GM18873 (cell line): Measurements from ENCODE around the gene PAH.

ENCODE experiments used
- ATAC-seq: cut with Tn5 transposase; IDR thresholded peaks from one replicate; pipeline ENCODE4 v1.9.1; 2021; ENCODE audit warnings: mild to moderate bottlenecking, moderate library complexity, moderate number of reproducible peaks; ENCODE audit not compliant: unreplicated experiment, low FRiP score

PAH gene

DNA sequence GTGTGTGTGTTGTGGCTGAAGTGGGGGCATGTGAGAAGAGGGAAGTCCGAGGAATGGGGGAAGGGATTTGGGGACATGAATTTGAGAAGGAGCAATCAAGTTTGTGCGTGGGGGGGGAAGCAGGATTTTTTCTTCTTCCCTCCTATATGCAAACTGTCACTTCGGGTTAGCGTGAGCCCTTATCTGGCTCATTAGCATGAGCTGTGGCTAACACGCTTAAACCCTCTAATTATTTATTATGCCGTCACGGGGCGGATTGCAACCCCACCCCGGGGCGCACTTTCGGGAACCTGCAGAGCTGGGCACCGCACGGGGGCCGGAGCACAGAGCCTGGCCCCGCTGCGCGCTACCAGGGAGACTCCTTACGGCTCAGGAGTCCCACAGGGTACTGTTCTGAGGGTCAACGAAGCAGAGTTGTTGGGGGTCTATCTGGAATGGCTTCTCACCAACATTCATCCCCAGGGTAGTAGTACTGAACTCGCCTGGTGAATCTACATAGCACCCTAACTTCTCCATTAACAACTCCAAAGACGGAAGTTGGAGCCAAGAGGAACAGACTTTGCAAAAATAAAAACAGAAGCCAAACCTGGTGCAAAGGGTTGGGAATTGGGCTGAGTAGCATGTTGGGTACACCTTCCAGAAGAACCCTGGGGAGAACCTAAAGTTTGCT, 34.0 kb upstream of the PAH start:
- no peak for ATAC-seq

DNA sequence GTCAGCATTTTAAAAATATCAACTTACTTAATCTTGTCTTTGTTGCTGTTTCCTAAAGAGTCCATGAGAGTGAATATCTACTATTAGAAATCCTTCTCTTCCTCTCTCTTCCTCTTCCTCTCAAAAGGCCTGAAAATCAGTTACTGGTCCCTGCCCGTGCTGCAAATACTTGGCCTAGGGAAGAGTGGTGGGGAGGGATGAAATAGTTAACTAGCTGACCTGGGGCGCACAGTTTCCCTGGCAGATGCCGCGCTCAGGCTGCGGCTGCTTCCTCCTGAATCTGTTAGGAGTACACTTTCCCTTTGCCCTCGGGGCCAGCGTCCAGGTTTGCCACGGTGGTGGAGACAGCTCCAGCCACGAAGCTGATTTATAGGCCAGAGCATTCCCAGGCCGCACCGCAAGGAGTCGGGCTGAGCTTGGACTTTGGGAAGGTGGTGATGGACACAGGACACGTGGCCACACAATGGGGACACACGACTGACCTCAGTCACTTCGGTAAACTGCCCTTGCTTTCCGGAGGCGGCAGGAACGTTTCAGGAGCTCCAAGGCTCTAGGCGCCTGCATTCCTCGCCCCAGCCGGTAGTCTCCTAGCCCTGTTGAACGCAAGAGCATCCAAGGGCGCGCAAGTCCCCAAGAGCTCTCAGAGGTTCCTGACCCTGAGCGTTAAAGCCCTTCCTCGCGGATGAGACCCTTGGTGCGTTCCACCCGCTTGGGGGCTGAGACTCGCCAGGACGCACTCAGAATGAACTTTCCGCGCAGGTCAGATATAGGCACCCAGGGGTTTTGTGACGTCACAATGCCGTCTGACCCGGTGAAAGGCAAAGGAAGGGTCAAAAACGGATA, 33.3 kb upstream of the PAH start:
- no peak for ATAC-seq

DNA sequence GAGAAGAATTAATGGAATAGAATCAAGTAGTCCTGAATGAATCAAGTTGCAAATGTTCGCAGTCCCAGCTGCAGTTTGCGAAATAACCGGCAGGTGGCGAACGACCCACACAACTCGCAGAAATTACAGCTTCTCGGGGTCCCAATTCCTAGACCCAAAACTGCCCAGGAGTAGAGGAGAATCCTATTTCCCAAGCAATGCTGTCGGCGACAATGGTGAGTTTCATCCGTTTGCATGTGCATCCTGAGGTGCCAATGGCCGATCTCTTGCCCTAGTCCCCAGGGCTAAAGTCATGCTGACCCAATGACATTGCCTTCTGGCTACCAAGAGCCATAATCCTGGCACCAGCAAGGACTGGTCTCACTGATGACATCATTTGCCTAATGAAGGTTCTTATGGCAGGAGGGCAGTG, 31.9 kb upstream of the PAH start:
- no peak for ATAC-seq

DNA sequence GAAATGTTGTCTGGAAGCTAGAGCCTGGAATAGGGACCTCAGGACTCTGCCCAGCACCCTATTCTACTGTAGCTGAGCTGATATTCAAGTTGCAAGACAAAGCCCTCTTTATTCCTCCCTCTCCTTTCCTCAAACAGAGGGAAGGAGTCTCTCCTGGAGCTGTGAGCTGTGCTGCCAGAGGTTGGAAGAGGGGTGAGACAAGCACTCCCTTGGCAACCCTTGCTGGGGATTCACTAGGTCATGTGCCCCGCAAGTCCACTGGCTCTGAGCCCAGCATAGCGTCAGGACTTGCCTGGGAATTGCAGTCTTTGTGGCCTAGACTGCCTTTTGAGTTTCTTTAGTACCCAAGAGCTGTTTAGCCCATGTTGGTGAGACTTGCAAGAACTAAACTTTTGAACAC, 29.0 kb upstream of the PAH start:
- ATAC-seq: no peak

DNA sequence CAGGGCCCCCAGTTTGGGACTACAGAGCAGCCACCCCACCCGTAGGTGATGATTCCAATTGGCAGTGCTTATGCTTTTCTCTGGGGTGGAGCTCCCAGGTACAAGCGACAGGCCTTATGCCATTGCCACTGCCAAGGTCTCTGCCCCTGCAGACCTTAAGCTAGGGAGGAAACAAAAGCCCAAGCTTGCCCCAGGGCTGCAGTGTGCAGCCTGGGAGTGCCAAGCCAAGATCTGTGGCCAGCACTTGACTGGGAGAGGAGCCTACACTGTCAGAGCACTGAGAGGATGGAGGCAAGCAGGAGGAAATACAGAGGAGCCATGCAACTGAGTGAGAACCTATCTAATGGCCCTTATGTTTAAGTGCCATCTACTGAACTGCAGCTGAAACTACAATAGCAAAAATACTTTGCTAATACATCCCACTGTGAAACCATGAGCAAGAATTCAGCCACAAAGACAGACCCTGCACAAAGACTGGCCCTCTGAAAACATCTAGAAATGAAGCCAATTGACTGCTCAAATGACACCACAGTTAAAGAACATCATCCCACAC, 22.7 kb upstream of the PAH start:
- ATAC-seq: no peak

DNA sequence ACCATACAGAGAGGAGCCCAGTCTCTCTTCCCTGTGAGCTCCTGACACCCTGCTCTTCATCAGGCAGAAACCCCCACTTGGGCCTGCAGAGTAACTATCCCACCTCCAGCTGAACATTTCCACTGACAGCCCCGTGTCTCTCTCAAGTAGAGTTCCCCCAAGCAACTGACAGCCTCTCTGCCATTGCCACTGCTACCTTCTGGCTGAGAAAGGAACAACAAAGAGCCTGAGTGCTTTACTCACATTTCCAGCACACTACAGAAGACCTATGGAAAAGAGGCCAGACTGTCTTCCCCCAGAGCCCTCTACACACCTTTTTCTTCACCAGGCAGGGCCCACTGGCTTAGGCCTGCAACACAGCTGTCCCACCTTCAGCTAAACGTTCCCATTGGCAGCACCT, 22.0 kb upstream of the PAH start:
- ATAC-seq: no peak

DNA sequence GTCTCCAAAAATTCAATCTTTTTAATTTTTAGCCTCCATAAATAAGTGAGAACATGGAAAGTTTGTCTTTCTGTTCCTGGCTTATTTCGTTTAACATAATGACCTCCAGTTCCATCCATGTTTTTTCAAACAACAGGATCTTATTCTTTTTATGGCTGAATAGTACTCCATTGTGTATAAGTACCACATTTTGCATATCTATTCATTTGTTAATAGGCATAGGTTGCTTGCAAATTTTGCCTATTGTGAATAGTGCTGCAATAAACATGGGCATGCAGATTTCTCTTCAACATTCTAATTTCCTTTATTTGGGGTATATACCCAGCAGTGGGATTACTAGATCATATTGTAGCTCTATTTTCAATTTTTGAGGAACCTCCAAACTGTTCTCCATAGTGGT, 16.1 kb upstream of the PAH start:
- no peak for ATAC-seq

DNA sequence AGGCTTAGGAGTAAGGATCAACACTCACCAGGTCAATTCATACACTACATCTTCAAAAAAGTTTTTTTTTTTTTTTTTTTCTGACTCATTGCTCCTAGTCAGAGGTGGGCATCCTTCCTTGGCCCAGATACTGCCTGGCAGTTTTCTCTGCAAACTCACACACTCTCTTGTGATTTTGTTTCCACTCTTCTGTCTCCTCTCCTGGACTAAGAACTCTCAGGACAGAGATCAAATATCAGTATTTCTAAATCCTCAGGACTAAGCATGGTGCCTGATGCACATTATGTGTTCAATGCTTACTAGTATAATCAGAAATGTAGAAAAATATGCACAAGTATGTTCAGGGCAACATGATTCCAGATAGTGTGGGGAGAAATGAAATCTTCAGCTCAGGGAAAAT, 10.2 kb upstream of the PAH start:
- no peak for ATAC-seq

DNA sequence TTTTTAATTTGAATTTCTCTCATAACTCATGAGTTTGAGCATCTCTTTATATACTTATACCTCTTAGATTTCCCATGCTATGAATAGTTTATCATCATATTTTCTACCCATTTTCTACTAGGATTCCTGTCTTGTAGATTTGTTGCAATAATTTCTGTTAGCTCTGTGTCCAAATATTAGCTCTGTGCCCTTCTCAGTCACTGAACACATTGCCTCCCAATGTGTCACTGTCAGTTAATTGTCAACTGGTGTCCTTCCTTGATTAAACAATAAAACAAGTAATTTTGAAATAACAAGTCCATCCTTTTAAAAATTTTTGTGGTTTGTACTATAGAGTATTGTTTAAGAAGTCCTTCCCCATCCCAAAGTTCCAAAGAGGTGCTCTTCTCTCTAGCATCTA, 4.2 kb upstream of the PAH start:
- ATAC-seq: no peak

DNA sequence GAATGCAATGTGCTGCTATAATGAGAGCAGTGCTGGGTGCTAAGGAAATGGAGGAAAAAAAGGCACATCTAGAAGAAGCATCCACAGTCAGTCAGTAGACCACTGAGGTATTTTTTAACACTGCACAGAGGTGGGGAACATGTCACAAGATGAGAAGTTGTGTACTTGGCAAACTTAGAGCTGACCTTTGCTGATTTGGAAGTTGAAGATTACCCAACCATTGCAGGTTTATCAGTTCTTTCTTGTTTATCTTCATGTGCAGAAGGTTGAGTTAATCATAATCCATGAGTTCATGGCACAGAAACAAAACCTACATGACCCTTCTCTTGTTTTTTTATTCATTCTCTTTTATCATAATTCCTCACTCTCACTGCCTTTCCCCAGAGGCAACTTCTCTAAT, 3.2 kb upstream of the PAH start:
- no peak for ATAC-seq

DNA sequence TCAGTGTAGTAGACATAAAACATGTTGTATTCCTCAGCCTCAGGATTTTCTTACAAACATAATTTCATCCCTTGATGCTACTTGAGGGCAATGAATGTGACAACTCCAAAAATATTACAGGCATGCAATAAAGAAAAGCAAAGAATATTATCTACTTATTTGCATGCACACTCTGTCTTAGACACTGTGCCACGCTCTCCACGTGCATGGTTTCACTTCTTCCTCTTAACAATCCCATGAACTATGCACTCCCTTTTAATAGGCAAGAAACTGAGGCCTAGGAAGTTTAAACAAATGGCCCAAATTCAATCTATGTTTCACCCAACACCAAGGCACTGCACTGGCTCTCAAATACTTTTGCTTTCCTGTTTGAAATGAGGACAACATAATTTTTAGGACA, 1.8 kb upstream of the PAH start:
- ATAC-seq: no peak

DNA sequence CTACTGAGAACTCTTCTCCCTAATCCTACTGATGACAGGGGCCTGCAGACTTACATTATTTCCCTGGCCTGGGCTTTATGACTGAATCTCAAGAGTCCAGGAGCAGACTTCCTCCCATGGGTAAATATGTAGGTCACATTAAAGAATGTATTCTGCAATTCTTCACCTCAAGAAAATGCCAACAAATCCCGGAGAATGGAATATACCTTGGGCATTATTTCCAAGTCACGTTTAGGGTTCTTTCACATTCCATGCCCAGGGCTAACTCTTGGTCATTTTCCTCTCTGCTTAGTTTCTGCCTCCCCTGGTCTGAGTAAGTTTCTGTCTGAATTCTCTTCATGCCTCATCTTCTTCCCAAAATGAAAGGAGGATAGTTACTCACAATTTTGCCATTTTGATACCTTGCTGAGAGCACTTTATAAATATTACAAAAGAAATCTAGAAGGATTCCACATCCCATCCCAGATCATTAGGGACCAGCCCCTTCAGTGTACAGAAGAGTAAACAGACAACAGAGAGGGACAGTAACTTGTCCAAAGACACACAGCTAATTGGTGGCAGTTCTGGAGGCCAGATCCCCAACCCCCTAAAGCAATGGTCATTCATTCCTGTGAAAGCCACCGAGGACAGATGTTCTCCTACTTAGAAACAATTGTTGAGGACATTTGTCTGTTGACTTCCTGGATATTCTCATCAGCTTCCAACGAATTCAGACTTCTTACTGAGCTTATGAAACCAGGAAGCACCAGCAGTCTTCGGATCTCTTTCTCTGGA, 605 bp downstream of the PAH start:
- ATAC-seq: no peak

DNA sequence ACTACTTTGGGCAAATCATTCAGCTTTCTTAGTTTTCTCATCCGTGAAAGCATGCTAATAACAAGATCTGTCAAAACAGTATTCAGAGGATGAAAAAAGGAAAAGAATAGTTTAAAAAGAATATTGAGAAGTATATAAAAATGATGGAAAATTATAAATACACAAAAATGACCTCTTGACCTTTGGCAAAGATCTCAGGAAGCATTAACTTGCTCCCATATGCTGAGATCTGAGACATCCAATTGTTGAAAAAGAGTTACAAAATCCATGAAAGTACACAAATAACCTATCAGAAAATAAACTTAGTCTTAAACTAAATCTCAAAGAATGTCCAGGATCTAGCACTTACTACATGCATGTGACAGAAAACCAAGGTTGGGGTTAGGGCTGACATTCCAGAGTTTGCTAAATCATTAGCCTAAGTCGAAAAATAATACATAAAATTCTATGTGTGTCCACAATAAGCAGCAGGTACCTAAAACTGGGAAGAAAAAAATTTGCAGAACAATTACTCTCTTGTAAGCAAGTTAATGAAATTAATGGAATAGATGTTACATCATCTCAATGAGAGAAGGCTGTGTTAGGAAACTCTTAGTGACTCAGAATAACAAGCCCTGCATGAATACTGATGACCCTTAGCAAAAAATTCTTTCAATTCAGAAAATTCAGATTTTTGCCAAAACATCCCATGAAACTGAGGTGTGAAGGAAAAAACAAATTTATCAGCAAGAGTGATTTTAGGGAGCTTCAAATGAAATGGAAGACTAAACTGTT, 3.4 kb downstream of the PAH start:
- no peak for ATAC-seq

DNA sequence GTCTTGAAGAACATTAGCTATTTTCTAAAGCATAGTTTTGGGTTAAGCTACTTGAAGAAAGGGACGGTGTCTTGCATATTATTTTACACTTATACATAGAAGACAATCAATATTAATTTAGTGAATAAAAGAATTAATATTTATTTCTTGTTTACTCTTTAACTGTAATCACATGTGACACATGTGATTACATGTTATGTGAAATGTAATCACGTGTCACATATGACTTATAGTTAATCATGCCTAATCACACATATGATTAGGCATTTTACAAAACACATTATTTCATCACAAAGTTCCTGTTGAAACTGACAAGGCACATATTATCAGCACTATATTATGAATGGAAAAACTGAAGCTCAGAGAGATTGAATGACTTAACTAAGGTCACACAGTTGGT, 4.8 kb downstream of the PAH start:
- ATAC-seq: no peak

DNA sequence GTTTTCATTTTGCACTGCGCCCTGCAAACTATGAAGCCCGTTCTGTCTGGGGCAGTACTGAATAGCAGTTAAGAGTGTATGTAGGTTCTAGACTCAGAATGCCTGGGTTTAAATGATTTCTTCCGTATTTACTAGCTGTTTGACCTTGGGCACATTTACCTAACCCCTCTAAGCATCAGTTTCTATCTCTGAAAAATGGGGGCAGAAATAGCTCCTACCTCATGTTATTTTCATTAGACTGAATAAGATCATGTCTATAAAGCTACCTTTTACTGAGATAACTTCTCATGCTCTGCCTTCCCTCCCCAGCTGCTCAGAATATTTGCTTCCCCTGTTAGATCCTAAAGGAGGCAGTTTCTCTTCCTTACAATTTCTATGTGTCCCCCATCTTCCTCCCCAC, 5.7 kb downstream of the PAH start:
- no peak for ATAC-seq

DNA sequence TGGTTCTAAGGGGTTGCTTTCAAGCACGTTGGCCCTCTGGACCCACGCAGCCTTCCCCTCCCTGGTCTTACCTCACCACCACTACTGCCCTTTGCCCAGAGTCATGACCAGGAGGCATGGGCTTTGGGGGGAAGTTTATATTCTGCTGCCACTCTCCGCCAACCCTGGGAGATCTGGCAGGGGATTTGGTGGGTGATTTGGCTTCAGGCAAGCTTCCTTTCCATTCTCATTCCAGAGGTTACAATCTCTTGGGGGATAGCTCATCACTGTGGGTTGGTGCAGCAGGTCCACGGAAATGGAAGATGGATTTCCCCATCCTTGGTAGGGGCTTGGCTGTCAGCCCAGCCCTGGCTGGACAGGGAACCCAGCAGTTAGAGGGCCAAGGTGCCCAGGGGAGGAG, 6.3 kb downstream of the PAH start:
- ATAC-seq: no peak

DNA sequence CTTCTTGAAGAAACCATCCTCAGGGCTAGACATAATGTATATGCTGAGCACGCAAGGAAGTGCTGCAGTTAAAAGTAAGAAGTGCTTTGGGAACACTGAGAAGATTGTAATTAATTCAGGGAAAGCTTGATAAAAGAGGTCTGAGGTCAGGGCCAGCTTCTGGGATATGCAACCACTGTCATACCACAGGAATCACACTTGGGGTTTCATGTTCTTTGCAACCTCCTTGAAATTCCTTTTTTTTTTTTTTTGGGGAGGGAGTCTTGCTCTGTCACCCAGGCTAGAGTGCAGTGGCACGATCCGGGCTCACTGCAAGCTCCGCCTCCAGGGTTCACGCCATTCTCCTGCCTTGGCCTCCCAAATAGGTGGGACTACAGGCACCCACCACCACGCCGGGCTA, 6.9 kb downstream of the PAH start:
- no peak for ATAC-seq

DNA sequence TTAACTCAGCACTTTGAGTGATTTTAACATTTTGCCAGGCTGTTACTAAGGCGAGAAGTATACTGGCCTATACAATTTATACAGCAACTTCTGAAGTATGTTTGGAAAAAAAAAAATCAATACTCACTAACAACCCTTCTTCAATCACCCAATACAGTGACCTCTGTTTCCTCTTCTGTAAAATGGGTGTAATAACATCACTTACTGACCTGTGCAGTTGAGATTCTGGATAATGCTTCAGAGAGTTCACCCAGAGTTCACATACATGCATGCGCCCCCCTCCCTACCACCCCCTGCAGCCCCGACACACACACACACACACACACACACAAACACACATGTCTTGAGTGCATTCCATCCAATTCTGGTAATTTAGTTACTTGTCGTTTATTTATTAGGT, 9.1 kb downstream of the PAH start:
- ATAC-seq: no peak

DNA sequence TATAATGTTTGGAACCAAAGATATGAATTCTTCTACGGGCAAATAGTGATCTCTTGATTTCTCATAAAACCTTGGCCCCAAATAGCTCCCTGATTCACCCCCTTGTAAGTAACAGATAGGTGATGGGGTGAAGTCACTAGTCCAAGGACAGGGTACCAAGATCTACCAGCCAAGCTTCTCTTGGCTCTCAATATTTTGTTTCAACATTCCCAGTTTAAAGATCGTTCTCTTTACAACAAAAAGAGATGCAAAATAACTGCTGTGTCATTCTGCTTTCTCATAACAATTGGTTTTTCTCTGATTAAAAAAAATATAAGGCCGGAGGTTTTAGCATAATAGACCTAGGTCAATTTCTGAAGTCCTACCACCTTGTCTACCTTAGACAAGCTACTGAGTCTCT, 11.8 kb downstream of the PAH start:
- no peak for ATAC-seq

DNA sequence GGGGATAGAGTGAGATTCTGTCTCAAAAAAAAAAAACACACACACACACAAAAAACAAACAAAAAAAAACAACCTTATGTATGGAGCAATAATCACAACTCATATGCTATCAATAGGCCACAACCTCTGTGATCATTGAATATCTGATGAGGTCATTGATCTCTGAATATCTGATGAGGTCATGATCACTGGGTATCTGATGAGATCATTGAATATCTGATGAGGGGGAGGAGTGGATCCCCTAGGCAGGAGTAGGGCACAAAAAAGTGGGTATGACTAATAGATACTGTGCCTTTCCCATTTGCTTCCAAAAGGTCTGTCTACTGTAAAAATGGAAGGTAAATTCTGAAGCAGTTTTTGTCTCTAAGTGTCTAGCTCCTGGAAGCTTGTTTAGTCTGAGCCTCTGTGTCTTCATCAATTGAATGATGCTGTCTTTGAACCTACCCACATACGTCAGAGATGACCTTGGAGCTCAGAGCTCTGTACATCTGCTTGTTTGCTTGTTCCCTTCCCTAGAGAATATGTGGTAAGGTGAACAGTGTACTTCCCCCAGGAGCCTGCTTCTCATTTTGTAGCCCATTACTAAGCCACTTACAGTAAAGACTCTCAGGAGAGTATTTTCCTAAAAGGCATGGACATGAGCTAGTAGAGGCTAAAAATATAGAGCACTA, 13.6 kb downstream of the PAH start:
- ATAC-seq: no peak
